ENCODE results near the gene ANO2.

Gene ANO2

GRCh38 chr12:5521456-5522325 is 423.4 kb downstream of the ANO2 start:
- DNase-seq (ENCODE audit: low read depth) = no peak
- H3K4me3 ChIP-seq (ENCODE audit: low read length) = no peak overlapping the region
- TF ChIP-seq CTCF (conservative IDR thresholded peaks at IDR 0.05; ENCODE audit: low read length) = no peak

- no peak overlapping the region for H3K4me3 ChIP-seq (ENCODE audit: low read length)
- no peak for DNase-seq (ENCODE audit: low read depth)
- no peak for TF ChIP-seq CTCF (conservative IDR thresholded peaks at IDR 0.05; ENCODE audit: low read length)
Measured at GRCh38 chr12:5520831-5521230, 424.2 kb downstream of the ANO2 start.

GRCh38 chr12:5520037-5520436 is 425.0 kb downstream of the ANO2 start:
- no peak overlapping the region for H3K4me3 ChIP-seq (ENCODE audit: low read length)
- TF ChIP-seq CTCF (conservative IDR thresholded peaks at IDR 0.05; ENCODE audit: low read length) = no peak

GRCh38 chr12:5518584-5519365 is 426.3 kb downstream of the ANO2 start:
- no peak for TF ChIP-seq CTCF (conservative IDR thresholded peaks at IDR 0.05; ENCODE audit: low read length)
- DNase-seq (ENCODE audit: low read depth) = no peak

More at GRCh38 chr12:5520037-5520436, 425.0 kb downstream of the ANO2 start:
- DNase-seq (ENCODE audit: low read depth) = no peak

GRCh38 chr12:5516371-5517241 is 428.5 kb downstream of the ANO2 start:
- DNase-seq (ENCODE audit: low read depth) = no peak
- TF ChIP-seq CTCF (conservative IDR thresholded peaks at IDR 0.05; ENCODE audit: low read length) = no peak
- no peak overlapping the region for H3K4me3 ChIP-seq (ENCODE audit: low read length)

More at GRCh38 chr12:5518584-5519365, 426.3 kb downstream of the ANO2 start:
- H3K4me3 ChIP-seq (ENCODE audit: low read length) = no peak overlapping the region

- TF ChIP-seq CTCF (conservative IDR thresholded peaks at IDR 0.05; ENCODE audit: low read length) = no peak
- no peak overlapping the region for H3K4me3 ChIP-seq (ENCODE audit: low read length)
- DNase-seq (ENCODE audit: low read depth) = no peak
Measured at GRCh38 chr12:5515458-5515857, 429.6 kb downstream of the ANO2 start.
